WERI-Rb-1 (cell line): ENCODE data around the gene DNM3.

Experiments
- DNase-seq: peaks from one replicate; pipeline ENCODE4 v3.0.0-alpha.2; 2020
- H3K27ac ChIP-seq: fragments of 250-450 bp; sonication (Bioruptor Pico); 2 replicates; pipeline ENCODE4 v1.5.1; 2020; ENCODE audit warnings: mild to moderate bottlenecking, moderate library complexity
- H3K27me3 ChIP-seq: fragments of 250-450 bp; sonication (Bioruptor Pico); 2 replicates; pipeline ENCODE4 v1.5.1; 2021; ENCODE audit warnings: mild to moderate bottlenecking, low read depth, moderate library complexity; ENCODE audit not compliant: insufficient read depth, severe bottlenecking
- H3K36me3 ChIP-seq: fragments of 250-450 bp; sonication (Bioruptor Pico); 2 replicates; pipeline ENCODE4 v1.5.1; 2020; ENCODE audit warnings: mild to moderate bottlenecking, moderate library complexity
- H3K4me3 ChIP-seq: 2 replicates; pipeline ENCODE4 v1.5.1; 2011; ENCODE audit warnings: low read depth, mild to moderate bottlenecking, control low read depth, low read length
- H3K9me3 ChIP-seq: fragments of 250-450 bp; sonication (Bioruptor Pico); 2 replicates; pipeline ENCODE4 v1.5.1; 2021; ENCODE audit warnings: mild to moderate bottlenecking, moderate library complexity; ENCODE audit not compliant: severe bottlenecking
- TF ChIP-seq, protein P1 (sequence below): IDR thresholded peaks from 2 replicates; pipeline ENCODE4 v1.5.1; 2011; ENCODE audit warnings: low read depth, mild to moderate bottlenecking, control low read depth, inconsistent platforms, low read length

The DNM3 gene

DNA sequence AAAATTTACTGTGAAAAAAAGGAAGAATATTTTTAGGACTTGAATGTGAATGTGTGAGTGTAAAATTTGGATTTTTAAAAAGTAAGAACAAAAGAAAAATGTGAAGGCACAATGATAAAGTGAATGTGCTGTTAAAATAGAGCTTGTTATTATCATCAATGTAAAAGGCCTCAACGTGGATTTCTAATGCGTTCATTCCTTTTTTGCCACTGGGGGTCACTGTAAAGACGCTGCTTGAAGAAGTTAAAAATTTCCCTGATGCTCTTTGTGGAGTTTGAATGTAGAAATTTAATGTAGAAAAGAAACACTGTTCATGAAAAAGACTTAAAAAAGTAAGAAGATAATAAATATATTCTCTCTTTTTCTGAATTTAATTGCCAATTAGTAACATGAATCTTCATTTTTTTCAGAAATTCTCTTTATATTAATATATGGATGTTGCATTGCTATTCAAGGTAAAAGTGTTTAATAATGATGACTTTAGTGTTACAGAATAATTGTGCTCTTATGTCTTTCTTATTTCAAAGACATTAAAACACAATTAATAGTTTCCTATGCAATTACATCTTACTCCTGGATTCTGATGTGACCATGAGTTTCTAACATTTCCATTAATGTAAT, 161.5 kb downstream of the DNM3 start:
- peak; percentile 26 for DNase-seq
- Histone ChIP-seq H3K4me3 (no peak overlapping the region), H3K36me3 (no peaks in the 10 kb centered on the region), H3K27me3 (no peaks in the 10 kb centered on the region), H3K9me3 (no peaks in the 10 kb centered on the region), H3K27ac (no peak overlapping the region)
- TF ChIP-seq, protein P1, sequence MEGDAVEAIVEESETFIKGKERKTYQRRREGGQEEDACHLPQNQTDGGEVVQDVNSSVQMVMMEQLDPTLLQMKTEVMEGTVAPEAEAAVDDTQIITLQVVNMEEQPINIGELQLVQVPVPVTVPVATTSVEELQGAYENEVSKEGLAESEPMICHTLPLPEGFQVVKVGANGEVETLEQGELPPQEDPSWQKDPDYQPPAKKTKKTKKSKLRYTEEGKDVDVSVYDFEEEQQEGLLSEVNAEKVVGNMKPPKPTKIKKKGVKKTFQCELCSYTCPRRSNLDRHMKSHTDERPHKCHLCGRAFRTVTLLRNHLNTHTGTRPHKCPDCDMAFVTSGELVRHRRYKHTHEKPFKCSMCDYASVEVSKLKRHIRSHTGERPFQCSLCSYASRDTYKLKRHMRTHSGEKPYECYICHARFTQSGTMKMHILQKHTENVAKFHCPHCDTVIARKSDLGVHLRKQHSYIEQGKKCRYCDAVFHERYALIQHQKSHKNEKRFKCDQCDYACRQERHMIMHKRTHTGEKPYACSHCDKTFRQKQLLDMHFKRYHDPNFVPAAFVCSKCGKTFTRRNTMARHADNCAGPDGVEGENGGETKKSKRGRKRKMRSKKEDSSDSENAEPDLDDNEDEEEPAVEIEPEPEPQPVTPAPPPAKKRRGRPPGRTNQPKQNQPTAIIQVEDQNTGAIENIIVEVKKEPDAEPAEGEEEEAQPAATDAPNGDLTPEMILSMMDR: peak; percentile 64

DNA sequence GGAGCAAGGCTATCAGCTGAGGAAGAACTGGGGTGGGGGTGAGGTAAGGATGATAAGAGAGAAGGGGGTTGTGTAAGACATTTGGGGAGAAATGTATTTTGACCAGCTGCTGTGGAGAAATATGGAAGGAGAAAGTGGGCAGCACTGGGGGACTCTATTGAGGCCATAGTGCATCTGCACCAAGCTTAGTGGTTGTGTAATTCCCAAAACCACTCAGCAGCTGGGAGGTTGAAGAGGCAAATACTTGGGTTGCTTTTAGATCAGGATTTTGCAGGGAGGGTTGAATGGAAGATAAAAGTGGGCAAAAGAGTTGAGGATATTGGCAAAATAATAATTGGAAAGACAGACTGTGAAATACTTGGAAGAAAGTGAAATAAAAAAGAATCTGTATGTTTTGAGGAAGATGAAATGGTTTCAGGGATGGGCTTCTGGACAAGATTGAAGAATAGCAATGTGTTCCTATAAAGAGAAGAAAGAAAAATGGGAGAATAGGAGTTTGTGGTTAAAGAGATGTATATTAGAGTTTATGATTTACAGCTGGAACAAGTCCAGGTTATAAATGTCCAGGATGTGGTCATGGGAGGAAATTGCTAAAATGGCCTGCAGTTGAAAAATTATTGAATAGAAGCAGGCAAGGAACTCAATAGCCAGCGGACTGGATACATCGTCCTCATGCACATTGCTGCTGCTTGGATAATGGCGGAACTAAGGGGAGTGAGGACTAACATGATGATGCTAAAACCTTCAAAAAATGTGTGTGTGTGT, 162.7 kb downstream of the DNM3 start:
- TF ChIP-seq, protein P1: no peak
- H3K27ac ChIP-seq: no peak overlapping the region
- no peaks in the 10 kb centered on the region for H3K9me3 ChIP-seq
- H3K27me3 ChIP-seq: no peaks in the 10 kb centered on the region
- no peak overlapping the region for H3K4me3 ChIP-seq
- DNase-seq: no peak
- H3K36me3 ChIP-seq: no peaks in the 10 kb centered on the region

DNA sequence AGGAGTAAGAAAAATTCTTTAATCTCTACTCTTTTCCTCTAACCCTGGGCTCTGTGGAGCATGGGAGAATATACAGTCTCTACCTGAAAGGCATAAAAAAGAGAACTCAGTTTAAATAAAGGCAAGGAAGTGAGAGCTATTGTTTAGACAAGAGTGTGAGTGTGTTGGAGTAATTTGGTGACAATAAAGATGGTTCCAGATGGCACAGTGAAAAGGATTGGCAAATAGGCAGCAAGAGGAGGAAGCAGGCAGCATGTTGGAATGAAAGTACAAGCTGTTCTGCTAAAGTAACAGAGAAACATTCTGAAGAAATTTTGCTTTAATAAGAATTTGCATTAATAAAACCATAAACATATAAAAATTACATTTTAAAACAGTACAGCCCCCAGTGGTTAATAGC, 163.4 kb downstream of the DNM3 start:
- TF ChIP-seq, protein P1: no peak
- no peak for DNase-seq
- H3K9me3 ChIP-seq: no peaks in the 10 kb centered on the region
- no peaks in the 10 kb centered on the region for H3K27me3 ChIP-seq
- H3K4me3 ChIP-seq: no peak overlapping the region
- no peaks in the 10 kb centered on the region for H3K36me3 ChIP-seq
- no peak overlapping the region for H3K27ac ChIP-seq

DNA sequence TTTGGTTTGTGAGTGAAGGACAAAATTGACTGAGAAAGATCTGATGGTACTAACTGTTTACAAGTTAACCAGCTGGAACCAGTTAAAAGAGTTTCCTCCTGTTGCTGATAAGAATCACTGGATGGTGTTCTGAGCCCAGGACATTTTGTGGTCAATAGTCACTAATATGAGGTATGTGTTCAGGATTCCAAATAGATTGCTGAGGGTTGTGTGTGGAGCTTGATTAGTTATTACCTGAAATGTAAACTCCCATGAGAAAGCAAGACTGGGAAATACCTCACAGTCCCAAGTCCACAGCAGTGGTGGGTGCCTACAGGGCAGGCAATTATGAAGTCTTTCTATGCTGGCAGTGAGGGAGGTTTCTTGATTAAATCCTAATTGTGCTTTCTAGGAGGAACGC, 164.6 kb downstream of the DNM3 start:
- no peak overlapping the region for H3K4me3 ChIP-seq
- no peaks in the 10 kb centered on the region for H3K36me3 ChIP-seq
- H3K27ac ChIP-seq: no peak overlapping the region
- no peak for DNase-seq
- no peaks in the 10 kb centered on the region for H3K9me3 ChIP-seq
- TF ChIP-seq, protein P1: no peak
- no peaks in the 10 kb centered on the region for H3K27me3 ChIP-seq

DNA sequence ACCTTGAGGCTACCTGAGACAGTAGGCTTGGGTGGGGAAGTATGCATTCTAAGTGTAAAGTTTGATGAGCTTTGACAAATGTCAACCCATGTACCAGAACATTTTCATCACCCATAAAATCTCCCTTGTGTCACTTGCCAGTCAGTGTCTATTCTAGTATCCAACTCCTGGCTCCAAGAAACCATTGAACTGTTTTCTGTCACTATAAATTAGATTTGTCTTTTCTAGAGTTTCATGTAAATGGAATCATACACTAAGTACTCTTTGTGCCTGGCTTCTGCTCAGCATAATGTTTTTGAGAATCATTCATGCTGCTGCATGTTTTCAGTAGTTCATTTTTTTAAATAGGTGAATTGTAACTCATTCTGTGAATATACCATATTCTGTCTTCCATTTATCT, 165.4 kb downstream of the DNM3 start:
- no peak overlapping the region for H3K4me3 ChIP-seq
- no peaks in the 10 kb centered on the region for H3K36me3 ChIP-seq
- no peak for DNase-seq
- H3K9me3 ChIP-seq: no peaks in the 10 kb centered on the region
- no peak overlapping the region for H3K27ac ChIP-seq
- H3K27me3 ChIP-seq: no peaks in the 10 kb centered on the region
- TF ChIP-seq, protein P1: no peak
